Measurements from ENCODE around the gene PGLYRP4. TPM values are rescaled to one million over a fixed set of nuclear protein-coding genes. Genes with fewer than 3 reads are reported as not detected.

Gene PGLYRP4
- total RNA-seq, 1 donor from 2014 or later = not detected

DNA sequence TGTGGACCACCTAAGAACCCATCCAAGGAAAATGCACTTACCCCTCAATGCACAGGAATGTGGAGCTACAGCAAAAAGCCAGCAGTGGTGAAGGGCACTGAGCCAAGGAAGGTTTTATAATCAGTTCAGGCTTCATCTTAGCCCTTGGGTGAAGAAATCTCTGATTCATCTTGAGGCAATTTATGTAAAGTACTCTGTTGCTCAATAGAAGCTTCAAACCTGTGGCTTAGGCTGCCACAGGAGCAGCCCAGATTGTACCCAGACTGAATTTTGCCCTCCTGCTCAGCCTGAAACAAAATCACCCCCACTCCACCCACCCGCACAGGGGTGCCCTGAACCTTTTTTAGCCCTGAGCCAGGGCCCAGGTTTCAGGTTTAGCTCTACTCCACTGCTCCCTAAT, 26.9 kb upstream of the PGLYRP4 start, which contains the start of gene S100A12:
Gene S100A12, minus strand, starts transcription at position 111 of the 400 bp plus-strand sequence. CDS start 1,029 bp downstream, outside the sequence.
- Mint-ChIP-seq H3K36me3 (ENCODE audit: low read depth) (no peaks in the 10 kb centered on the region), H3K27me3 (peaks cover 38% of the 10 kb centered on the region), H3K4me3 (no peak within 1 kb of the TSS), H3K9me3 (no peaks in the 10 kb centered on the region), H3K27ac (no peak within 1 kb of the TSS), H3K4me1 (no peaks in the 10 kb centered on the region)
- ATAC-seq (ENCODE audit: low read depth) = no peak
- intact Hi-C loops (cut with micrococcal nuclease) = no loop called here
- ChIA-PET CTCF (no interaction called here), POLR2A (no interaction called here)
- no peak for DNase-seq
- TF ChIP-seq, protein P1, sequence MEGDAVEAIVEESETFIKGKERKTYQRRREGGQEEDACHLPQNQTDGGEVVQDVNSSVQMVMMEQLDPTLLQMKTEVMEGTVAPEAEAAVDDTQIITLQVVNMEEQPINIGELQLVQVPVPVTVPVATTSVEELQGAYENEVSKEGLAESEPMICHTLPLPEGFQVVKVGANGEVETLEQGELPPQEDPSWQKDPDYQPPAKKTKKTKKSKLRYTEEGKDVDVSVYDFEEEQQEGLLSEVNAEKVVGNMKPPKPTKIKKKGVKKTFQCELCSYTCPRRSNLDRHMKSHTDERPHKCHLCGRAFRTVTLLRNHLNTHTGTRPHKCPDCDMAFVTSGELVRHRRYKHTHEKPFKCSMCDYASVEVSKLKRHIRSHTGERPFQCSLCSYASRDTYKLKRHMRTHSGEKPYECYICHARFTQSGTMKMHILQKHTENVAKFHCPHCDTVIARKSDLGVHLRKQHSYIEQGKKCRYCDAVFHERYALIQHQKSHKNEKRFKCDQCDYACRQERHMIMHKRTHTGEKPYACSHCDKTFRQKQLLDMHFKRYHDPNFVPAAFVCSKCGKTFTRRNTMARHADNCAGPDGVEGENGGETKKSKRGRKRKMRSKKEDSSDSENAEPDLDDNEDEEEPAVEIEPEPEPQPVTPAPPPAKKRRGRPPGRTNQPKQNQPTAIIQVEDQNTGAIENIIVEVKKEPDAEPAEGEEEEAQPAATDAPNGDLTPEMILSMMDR (IDR thresholded peaks at IDR 0.05) = no peak

- Mint-ChIP-seq H3K36me3 (ENCODE audit: low read depth) (no peaks in the 10 kb centered on the region), H3K27ac (no peak overlapping the region), H3K9me3 (no peaks in the 10 kb centered on the region), H3K27me3 (peaks cover 34% of the 10 kb centered on the region), H3K4me3 (no peak overlapping the region), H3K4me1 (no peaks in the 10 kb centered on the region)
- ChIA-PET CTCF (no interaction called here), POLR2A (no interaction called here)
- TF ChIP-seq, protein P1 (IDR thresholded peaks at IDR 0.05) = no peak
- intact Hi-C loops (cut with micrococcal nuclease) = no loop called here
- no peak for ATAC-seq (ENCODE audit: low read depth)
- no peak for DNase-seq
These were observed 25.4 kb upstream of the PGLYRP4 start for GRCh38 chr1:153374071-153374470.

- Mint-ChIP-seq H3K4me1 (no peaks in the 10 kb centered on the region), H3K27me3 (peaks cover 26% of the 10 kb centered on the region), H3K27ac (no peak overlapping the region), H3K36me3 (ENCODE audit: low read depth) (no peaks in the 10 kb centered on the region), H3K9me3 (no peaks in the 10 kb centered on the region), H3K4me3 (no peak overlapping the region)
- intact Hi-C loops (cut with micrococcal nuclease) = no loop called here
- ATAC-seq (ENCODE audit: low read depth) (no peak), DNase-seq (no peak)
- TF ChIP-seq, protein P1 (IDR thresholded peaks at IDR 0.05) = no peak
- POLR2A ChIA-PET = no interaction called here
- CTCF ChIA-PET = no interaction called here
These were observed 23.9 kb upstream of the PGLYRP4 start for GRCh38 chr1:153372571-153372970.

DNA sequence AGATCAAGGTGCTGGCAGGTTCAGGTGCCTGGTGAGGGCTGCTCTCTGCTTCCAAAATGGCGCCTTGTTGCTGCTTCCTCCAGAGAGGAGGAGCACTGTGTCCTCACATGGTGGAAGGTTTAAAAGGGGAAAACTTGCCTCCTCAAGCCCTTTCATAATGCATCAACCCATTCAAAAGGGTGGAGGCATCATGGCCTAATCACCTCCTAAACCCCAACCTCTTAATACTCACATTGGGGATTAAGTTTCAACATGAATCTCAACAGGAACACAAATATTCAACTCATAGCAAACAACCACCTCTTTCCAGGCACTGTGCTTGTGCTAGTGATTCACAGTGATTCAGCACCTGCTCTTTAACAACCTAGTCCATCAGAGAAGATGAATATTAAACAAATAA, 22.6 kb upstream of the PGLYRP4 start:
- no peak overlapping the region for H3K4me3 Mint-ChIP-seq

DNA sequence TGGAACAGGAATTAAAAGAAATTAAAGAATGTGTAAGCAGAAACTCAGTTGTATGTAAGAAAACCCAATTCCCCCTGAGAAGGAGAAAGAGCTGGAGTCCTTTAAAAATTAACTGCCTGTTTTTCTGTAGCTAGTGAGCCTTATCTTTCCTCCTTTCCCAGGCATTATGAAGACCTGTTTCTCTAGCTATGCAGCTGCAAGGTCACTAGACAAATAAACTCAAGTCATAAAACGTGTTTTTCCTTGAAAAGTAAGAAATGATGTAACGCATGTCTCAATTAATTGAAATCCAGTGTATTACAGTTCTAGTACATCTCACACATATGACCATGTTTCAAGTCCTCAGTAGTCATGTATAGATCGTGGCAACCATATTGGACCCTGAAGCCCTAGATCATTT, 21.5 kb upstream of the PGLYRP4 start:
- intact Hi-C loops (cut with micrococcal nuclease) = no loop called here
- POLR2A ChIA-PET = no interaction called here
- CTCF ChIA-PET = no interaction called here
- ATAC-seq (ENCODE audit: low read depth) = no peak
- Mint-ChIP-seq H3K27me3 (peaks cover 22% of the 10 kb centered on the region), H3K27ac (no peak overlapping the region), H3K4me1 (no peaks in the 10 kb centered on the region), H3K4me3 (no peak overlapping the region), H3K9me3 (no peaks in the 10 kb centered on the region), H3K36me3 (ENCODE audit: low read depth) (no peaks in the 10 kb centered on the region)
- TF ChIP-seq, protein P1 (IDR thresholded peaks at IDR 0.05) = no peak
- no peak for DNase-seq

More for the DNA sequence above, 22.6 kb upstream of the PGLYRP4 start:
- H3K27me3 Mint-ChIP-seq = peaks cover 17% of the 10 kb centered on the region
- TF ChIP-seq, protein P1 (IDR thresholded peaks at IDR 0.05) = no peak
- H3K27ac Mint-ChIP-seq = no peak overlapping the region
- CTCF ChIA-PET = no interaction called here
- H3K9me3 Mint-ChIP-seq = no peaks in the 10 kb centered on the region
- H3K36me3 Mint-ChIP-seq (ENCODE audit: low read depth) = no peaks in the 10 kb centered on the region
- H3K4me1 Mint-ChIP-seq = no peaks in the 10 kb centered on the region
- DNase-seq = no peak
- intact Hi-C loops (cut with micrococcal nuclease) = no loop called here
- ATAC-seq (ENCODE audit: low read depth) = no peak
- POLR2A ChIA-PET = no interaction called here

All from activated B cell treated with CpG ODN at 0.5 μM for 24 hours (primary cell).